Muscle of leg (tissue), 11 donors: ENCODE data around the gene PCP2. TPM values are rescaled to one million over a fixed set of nuclear protein-coding genes. Genes with fewer than 3 reads are reported as not detected.

Experiments used
- DNase-seq: peaks from one replicate; pipeline ENCODE4 v3.0.0; 2013
- H3K27ac ChIP-seq: one replicate; pipeline ENCODE4 v1.5.1; 2013; ENCODE audit warnings: mild to moderate bottlenecking, low read length, control low read depth
- H3K27me3 ChIP-seq: one replicate; pipeline ENCODE4 v1.6.1; 2013; ENCODE audit warnings: low read length; ENCODE audit not compliant: control insufficient read depth, insufficient read depth
- H3K36me3 ChIP-seq: one replicate; pipeline ENCODE4 v1.6.1; 2013; ENCODE audit warnings: low read length; ENCODE audit not compliant: control insufficient read depth, insufficient read depth
- H3K4me1 ChIP-seq: one replicate; pipeline ENCODE4 v1.6.1; 2013; ENCODE audit warnings: low read length; ENCODE audit not compliant: control insufficient read depth, insufficient read depth
- H3K4me3 ChIP-seq: one replicate; pipeline ENCODE4 v1.5.1; 2013; ENCODE audit warnings: low read length, control low read depth
- H3K9me3 ChIP-seq: replicated peaks from 2 replicates; pipeline ENCODE4 v1.6.1; 2013; ENCODE audit warnings: low read depth, low read length; ENCODE audit not compliant: control insufficient read depth
- WGBS: methylation state at CpG from one replicate; pipeline ENCODE4 v1.1.5; 2013; ENCODE audit warnings: missing lambda C conversion rate; ENCODE audit not compliant: insufficient coverage; 5-methylcytosine and 5-hydroxymethylcytosine counted together
- polyA plus RNA-seq, 8 donors: library from polyadenylated mRNA; unstranded; fragments of 120-200 nt; gene quantifications; one replicate each; pipeline versions ENCODE4 v1.2.1 to v1.2.3, GENCODE V29; 2013; ENCODE audit warnings: inconsistent platforms in 1 of 8, low replicate concordance in 1 of 8; ENCODE audit not compliant: insufficient read length in 8 of 8, insufficient read depth in 1 of 8
- total RNA-seq: library from RNA; stranded (reverse); fragments of 120-200 nt; gene quantifications from one replicate; pipeline ENCODE4 v1.2.4, GENCODE V29; 2013

Gene PCP2
- total and polyA plus RNA-seq, 9 donors: 0.32 TPM; not detected in 8

GRCh38 chr19:7618771-7619510 is 14.6 kb downstream of the PCP2 start:
- Histone ChIP-seq H3K27me3 (no peaks in the 10 kb centered on the region), H3K4me3 (no peak overlapping the region), H3K36me3 (peaks cover 40% of the 10 kb centered on the region), H3K4me1 (peaks cover 13% of the 10 kb centered on the region), H3K9me3 (no peaks in the 10 kb centered on the region), H3K27ac (no peak overlapping the region)
- DNase-seq: peak; percentile 43
- 59% methylated on average over 13 of the region's 21 CpGs for WGBS

DNA sequence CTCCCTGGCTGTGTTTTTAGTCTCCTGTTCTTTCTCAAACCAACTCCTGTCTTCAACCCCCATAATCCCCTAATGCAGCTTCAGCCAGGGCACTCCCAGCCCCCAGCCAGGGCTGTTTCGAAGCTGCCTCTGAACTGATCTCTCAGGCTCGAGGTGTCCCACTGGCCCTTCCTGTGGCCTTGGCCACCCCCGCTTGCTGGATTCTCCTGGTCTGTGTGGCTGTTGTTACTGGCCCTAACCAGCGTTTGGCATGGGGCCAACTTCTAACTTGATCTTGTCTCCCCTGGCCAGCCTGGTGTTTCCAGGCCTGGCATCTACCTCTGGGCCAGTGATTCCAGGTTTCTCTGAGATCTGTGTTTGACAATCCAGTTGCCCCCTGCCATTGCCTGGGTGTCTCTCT is 15.2 kb downstream of the PCP2 start:
- Histone ChIP-seq H3K4me1 (peaks cover 13% of the 10 kb centered on the region), H3K27ac (no peak overlapping the region), H3K27me3 (no peaks in the 10 kb centered on the region), H3K4me3 (no peak overlapping the region), H3K9me3 (no peaks in the 10 kb centered on the region), H3K36me3 (peaks cover 36% of the 10 kb centered on the region)
- no peak for DNase-seq
- 60% methylated on average over 4 of the region's 4 CpGs for WGBS

DNA sequence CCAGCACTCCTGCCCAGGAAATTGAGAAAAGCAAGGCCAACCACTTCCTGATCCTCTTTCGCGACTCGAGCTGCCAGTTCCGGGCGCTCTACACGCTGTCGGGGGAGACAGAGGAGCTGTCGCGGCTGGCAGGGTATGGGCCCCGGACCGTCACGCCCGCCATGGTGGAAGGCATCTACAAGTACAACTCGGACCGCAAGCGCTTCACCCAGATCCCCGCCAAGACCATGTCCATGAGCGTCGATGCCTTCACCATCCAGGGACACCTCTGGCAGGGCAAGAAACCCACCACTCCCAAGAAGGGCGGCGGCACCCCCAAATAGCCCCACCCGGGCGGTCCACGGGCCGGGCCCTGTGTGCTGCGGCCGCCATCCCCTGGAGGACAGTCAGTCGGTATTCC is 15.8 kb downstream of the PCP2 start:
- H3K27me3 ChIP-seq: no peaks in the 10 kb centered on the region
- WGBS: 86% methylated on average over 22 of the region's 28 CpGs

DNA sequence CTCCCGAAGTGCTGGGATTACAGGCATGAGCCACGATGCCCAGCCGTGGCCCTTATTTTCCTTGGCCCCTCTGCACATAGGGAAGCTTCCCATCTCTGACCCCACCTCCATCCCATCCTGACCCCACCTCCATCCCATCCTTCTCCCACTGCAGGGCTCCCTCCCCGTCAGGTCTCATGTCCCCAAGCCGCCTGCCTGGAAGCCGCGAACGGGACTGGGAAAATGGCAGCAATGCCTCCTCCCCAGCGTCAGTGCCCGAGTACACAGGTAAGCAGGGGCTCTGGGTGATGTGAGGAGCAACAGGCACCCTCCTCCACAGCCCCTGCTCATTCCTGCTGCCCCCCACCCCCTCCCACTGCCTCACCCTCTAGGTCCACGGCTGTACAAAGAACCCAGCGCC is 16.3 kb downstream of the PCP2 start:
- Histone ChIP-seq H3K27ac (no peak overlapping the region), H3K9me3 (no peaks in the 10 kb centered on the region), H3K27me3 (no peaks in the 10 kb centered on the region), H3K4me3 (no peak overlapping the region), H3K36me3 (peaks cover 25% of the 10 kb centered on the region), H3K4me1 (peaks cover 13% of the 10 kb centered on the region)
- WGBS: 77% methylated on average over 5 of the region's 12 CpGs
- no peak for DNase-seq

More for the DNA sequence above, 15.8 kb downstream of the PCP2 start:
- no peak for DNase-seq
- Histone ChIP-seq H3K4me1 (peaks cover 13% of the 10 kb centered on the region), H3K27ac (no peak overlapping the region), H3K4me3 (no peak overlapping the region), H3K36me3 (peaks cover 30% of the 10 kb centered on the region), H3K9me3 (no peaks in the 10 kb centered on the region)

GRCh38 chr19:7614859-7615741 is 18.4 kb downstream of the PCP2 start:
- H3K36me3 ChIP-seq: peaks cover 5% of the 10 kb centered on the region
- H3K4me3 ChIP-seq: no peak overlapping the region
- H3K27me3 ChIP-seq: no peaks in the 10 kb centered on the region
- WGBS: 84% methylated on average over 57 of the region's 59 CpGs
- peaks cover 13% of the 10 kb centered on the region for H3K4me1 ChIP-seq
- H3K27ac ChIP-seq: no peak overlapping the region
- no peaks in the 10 kb centered on the region for H3K9me3 ChIP-seq
- no peak for DNase-seq

DNA sequence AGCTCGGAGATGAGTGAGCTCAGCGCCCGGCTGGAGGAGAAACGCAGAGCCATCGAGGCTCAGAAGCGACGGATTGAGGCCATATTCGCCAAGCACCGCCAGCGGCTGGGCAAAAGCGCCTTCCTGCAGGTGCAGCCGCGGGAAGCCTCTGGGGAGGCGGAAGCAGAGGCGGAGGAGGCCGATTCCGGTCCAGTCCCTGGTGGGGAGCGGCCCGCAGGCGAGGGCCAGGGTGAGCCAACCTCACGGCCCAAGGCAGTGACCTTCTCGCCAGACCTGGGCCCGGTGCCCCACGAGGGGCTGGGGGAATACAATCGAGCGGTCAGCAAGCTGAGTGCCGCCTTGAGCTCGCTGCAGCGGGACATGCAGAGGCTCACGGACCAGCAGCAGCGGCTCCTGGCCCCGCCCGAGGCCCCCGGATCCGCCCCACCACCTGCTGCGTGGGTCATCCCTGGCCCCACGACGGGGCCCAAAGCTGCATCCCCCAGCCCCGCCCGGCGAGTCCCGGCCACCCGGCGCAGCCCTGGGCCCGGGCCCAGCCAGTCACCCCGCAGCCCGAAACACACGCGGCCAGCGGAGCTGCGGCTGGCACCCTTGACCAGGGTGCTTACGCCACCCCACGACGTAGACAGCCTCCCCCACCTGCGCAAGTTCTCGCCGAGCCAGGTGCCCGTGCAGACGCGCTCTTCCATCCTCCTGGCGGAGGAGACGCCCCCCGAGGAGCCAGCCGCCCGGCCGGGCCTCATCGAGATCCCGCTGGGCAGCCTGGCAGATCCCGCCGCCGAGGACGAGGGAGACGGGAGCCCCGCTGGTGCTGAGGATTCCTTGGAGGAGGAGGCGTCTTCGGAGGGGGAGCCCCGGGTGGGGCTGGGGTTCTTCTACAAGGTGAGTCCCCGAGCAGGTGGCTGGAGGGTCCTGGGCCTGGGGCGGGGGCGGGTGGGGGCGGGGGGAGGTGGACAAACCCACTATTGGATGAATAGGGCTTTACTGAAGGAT is 20.9 kb downstream of the PCP2 start:
- no peaks in the 10 kb centered on the region for H3K9me3 ChIP-seq
- H3K4me1 ChIP-seq: no peaks in the 10 kb centered on the region
- DNase-seq: peak; percentile 0
- no peaks in the 10 kb centered on the region for H3K36me3 ChIP-seq
- H3K27ac ChIP-seq: no peak overlapping the region
- 90% methylated on average over 74 of the region's 81 CpGs for WGBS
- H3K27me3 ChIP-seq: no peaks in the 10 kb centered on the region
- H3K4me3 ChIP-seq: no peak overlapping the region

GRCh38 chr19:7611541-7612279 is 21.8 kb downstream of the PCP2 start:
- H3K27ac ChIP-seq: no peak overlapping the region
- no peaks in the 10 kb centered on the region for H3K9me3 ChIP-seq
- peak; percentile 0 for DNase-seq
- WGBS: 77% methylated on average over 38 of the region's 41 CpGs
- no peaks in the 10 kb centered on the region for H3K4me1 ChIP-seq
- no peaks in the 10 kb centered on the region for H3K27me3 ChIP-seq
- H3K36me3 ChIP-seq: no peaks in the 10 kb centered on the region
- H3K4me3 ChIP-seq: no peak overlapping the region

- peak; percentile 0 for DNase-seq
- Histone ChIP-seq H3K4me3 (no peak overlapping the region), H3K4me1 (no peaks in the 10 kb centered on the region), H3K36me3 (no peaks in the 10 kb centered on the region), H3K9me3 (no peaks in the 10 kb centered on the region), H3K27ac (no peak overlapping the region), H3K27me3 (no peaks in the 10 kb centered on the region)
- 79% methylated on average over 18 of the region's 31 CpGs for WGBS
These were observed 22.9 kb downstream of the PCP2 start for GRCh38 chr19:7610491-7611240.
